ENCODE results near the gene PTBP1. TPM values are rescaled to one million over a fixed set of nuclear protein-coding genes. Genes with fewer than 3 reads are reported as not detected.
A peak's percentile ranks its signal among the peaks of the same experiment; 100 is the strongest.

The PTBP1 gene
- total and polyA plus RNA-seq, 2 of the 13 experiments (the other 11 are each of a cell fraction or from before 2014, with no cell fraction given): 195 to 288 TPM

- TF ChIP-seq, protein P1, sequence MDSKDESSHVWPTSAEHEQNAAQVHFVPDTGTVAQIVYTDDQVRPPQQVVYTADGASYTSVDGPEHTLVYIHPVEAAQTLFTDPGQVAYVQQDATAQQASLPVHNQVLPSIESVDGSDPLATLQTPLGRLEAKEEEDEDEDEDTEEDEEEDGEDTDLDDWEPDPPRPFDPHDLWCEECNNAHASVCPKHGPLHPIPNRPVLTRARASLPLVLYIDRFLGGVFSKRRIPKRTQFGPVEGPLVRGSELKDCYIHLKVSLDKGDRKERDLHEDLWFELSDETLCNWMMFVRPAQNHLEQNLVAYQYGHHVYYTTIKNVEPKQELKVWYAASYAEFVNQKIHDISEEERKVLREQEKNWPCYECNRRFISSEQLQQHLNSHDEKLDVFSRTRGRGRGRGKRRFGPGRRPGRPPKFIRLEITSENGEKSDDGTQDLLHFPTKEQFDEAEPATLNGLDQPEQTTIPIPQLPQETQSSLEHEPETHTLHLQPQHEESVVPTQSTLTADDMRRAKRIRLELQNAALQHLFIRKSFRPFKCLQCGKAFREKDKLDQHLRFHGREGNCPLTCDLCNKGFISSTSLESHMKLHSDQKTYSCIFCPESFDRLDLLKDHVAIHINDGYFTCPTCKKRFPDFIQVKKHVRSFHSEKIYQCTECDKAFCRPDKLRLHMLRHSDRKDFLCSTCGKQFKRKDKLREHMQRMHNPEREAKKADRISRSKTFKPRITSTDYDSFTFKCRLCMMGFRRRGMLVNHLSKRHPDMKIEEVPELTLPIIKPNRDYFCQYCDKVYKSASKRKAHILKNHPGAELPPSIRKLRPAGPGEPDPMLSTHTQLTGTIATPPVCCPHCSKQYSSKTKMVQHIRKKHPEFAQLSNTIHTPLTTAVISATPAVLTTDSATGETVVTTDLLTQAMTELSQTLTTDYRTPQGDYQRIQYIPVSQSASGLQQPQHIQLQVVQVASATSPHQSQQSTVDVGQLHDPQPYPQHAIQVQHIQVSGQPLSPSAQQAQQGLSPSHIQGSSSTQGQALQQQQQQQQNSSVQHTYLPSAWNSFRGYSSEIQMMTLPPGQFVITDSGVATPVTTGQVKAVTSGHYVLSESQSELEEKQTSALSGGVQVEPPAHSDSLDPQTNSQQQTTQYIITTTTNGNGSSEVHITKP (CRISPR knock-in tag; IDR thresholded peaks at IDR 0.05; ENCODE audit: low read depth): peak; percentile 69
- TF ChIP-seq ZFP41 (CRISPR knock-in tag; IDR thresholded peaks at IDR 0.05; ENCODE audit: borderline replicate concordance): no peak
- TF ChIP-seq, protein P2, sequence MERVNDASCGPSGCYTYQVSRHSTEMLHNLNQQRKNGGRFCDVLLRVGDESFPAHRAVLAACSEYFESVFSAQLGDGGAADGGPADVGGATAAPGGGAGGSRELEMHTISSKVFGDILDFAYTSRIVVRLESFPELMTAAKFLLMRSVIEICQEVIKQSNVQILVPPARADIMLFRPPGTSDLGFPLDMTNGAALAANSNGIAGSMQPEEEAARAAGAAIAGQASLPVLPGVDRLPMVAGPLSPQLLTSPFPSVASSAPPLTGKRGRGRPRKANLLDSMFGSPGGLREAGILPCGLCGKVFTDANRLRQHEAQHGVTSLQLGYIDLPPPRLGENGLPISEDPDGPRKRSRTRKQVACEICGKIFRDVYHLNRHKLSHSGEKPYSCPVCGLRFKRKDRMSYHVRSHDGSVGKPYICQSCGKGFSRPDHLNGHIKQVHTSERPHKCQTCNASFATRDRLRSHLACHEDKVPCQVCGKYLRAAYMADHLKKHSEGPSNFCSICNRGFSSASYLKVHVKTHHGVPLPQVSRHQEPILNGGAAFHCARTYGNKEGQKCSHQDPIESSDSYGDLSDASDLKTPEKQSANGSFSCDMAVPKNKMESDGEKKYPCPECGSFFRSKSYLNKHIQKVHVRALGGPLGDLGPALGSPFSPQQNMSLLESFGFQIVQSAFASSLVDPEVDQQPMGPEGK (CRISPR knock-in tag; IDR thresholded peaks at IDR 0.05): peak; percentile 66
- TF ChIP-seq PLRG1 (conservative IDR thresholded peaks at IDR 0.05): no peak
- peak; percentile 62; the same call in 1 of the 2 replicates for TF ChIP-seq ZGPAT (CRISPR knock-in tag; IDR thresholded peaks at IDR 0.05)
- TF ChIP-seq ZNF180 (CRISPR knock-in tag; IDR thresholded peaks at IDR 0.05; ENCODE audit: borderline replicate concordance, low read depth): no peak
- TF ChIP-seq STAT6 (CRISPR knock-in tag; IDR thresholded peaks at IDR 0.05; ENCODE audit: borderline replicate concordance): no peak
- TF ChIP-seq SALL1 (CRISPR knock-in tag; IDR thresholded peaks at IDR 0.05): peak; percentile 44; the same call in 1 of the 2 replicates
- no peak for TF ChIP-seq NR2C2 (CRISPR knock-in tag; IDR thresholded peaks at IDR 0.05; ENCODE audit: borderline replicate concordance)
- TF ChIP-seq TCF7L2 (IDR thresholded peaks at IDR 0.05; ENCODE audit: low read depth, low read length): no peak
- no peak for TF ChIP-seq E2F1 (CRISPR knock-in tag; IDR thresholded peaks at IDR 0.05)
- no peak for TF ChIP-seq ZNF276 (CRISPR knock-in tag; IDR thresholded peaks at IDR 0.05; ENCODE audit: low read depth)
- 0 out of 2 replicates have a peak, but pooled peaks have one; percentile 22 for TF ChIP-seq ZNF788 (CRISPR knock-in tag; IDR thresholded peaks at IDR 0.05; ENCODE audit: borderline replicate concordance)
- TF ChIP-seq KLF13 (CRISPR knock-in tag; IDR thresholded peaks at IDR 0.05): no peak
- TF ChIP-seq ONECUT2 (CRISPR knock-in tag; IDR thresholded peaks at IDR 0.05): peak; percentile 57; the same call in 1 of the 2 replicates
These were observed 14.9 kb upstream of the PTBP1 start (continued) for GRCh38 chr19:782185-782877.
